ENCODE data around the gene CTPS1. TPM values are rescaled to one million over a fixed set of nuclear protein-coding genes. Genes with fewer than 3 reads are reported as not detected.

CTPS1 gene
- total RNA-seq, 1 experiment from 2014 or later = 69.9 TPM

GRCh38 chr1:41020109-41020576 is 40.6 kb downstream of the CTPS1 start:
- peaks cover 60% of the 10 kb centered on the region for H3K36me3 Mint-ChIP-seq (ENCODE audit: insufficient read depth, unreplicated experiment)
- ChIA-PET CTCF (interaction anchor here (0.6 to 0.7 kb wide), 2 partner anchors 16 to 19 kb away, joined by 4 to 5 read pairs; no protein-coding TSS in a partner anchor), POLR2A (interaction anchor here (1.0 to 1.6 kb wide), 3 partner anchors 16 to 90 kb away, joined by 3 to 4 read pairs (median 3); no protein-coding TSS in a partner anchor)
- H3K4me3 Mint-ChIP-seq (ENCODE audit: unreplicated experiment) = no peak overlapping the region
- intact Hi-C loops (cut with micrococcal nuclease) = loop anchor here (5.0 kb wide), 2 partner anchors 102 to 222 kb away; partner anchors contain the start of gene SCMH1
- H3K27me3 Mint-ChIP-seq (ENCODE audit: insufficient read depth, unreplicated experiment) = no peaks in the 10 kb centered on the region
- DNase-seq (ENCODE audit: unreplicated experiment) = no peak
- peaks cover 7% of the 10 kb centered on the region for H3K4me1 Mint-ChIP-seq (ENCODE audit: insufficient read depth, unreplicated experiment)
- TF ChIP-seq, protein P1, sequence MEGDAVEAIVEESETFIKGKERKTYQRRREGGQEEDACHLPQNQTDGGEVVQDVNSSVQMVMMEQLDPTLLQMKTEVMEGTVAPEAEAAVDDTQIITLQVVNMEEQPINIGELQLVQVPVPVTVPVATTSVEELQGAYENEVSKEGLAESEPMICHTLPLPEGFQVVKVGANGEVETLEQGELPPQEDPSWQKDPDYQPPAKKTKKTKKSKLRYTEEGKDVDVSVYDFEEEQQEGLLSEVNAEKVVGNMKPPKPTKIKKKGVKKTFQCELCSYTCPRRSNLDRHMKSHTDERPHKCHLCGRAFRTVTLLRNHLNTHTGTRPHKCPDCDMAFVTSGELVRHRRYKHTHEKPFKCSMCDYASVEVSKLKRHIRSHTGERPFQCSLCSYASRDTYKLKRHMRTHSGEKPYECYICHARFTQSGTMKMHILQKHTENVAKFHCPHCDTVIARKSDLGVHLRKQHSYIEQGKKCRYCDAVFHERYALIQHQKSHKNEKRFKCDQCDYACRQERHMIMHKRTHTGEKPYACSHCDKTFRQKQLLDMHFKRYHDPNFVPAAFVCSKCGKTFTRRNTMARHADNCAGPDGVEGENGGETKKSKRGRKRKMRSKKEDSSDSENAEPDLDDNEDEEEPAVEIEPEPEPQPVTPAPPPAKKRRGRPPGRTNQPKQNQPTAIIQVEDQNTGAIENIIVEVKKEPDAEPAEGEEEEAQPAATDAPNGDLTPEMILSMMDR (IDR thresholded peaks at IDR 0.05; ENCODE audit: unreplicated experiment) = no peak
- BruUV-seq (replicated peaks) = no TSS peak
- H3K9me3 Mint-ChIP-seq (ENCODE audit: unreplicated experiment) = no peaks in the 10 kb centered on the region
- H3K27ac Mint-ChIP-seq (ENCODE audit: low read depth, unreplicated experiment) = peak overlapping the region; percentile 51

GRCh38 chr1:41020654-41021053 is 41.2 kb downstream of the CTPS1 start:
- ChIA-PET POLR2A (interaction anchor here (1.6 kb wide), 2 partner anchors 11 to 17 kb away, joined by 4 read pairs; no protein-coding TSS in a partner anchor), CTCF (interaction anchor here (0.6 kb wide), 1 partner anchor 19 kb away, joined by 4 read pairs; no protein-coding TSS in a partner anchor)
- BruUV-seq (replicated peaks) = no TSS peak
- Mint-ChIP-seq H3K4me1 (ENCODE audit: insufficient read depth, unreplicated experiment) (peaks cover 7% of the 10 kb centered on the region), H3K36me3 (ENCODE audit: insufficient read depth, unreplicated experiment) (peaks cover 58% of the 10 kb centered on the region), H3K4me3 (ENCODE audit: unreplicated experiment) (no peak overlapping the region), H3K9me3 (ENCODE audit: unreplicated experiment) (no peaks in the 10 kb centered on the region), H3K27ac (ENCODE audit: low read depth, unreplicated experiment) (peak overlapping the region; percentile 51), H3K27me3 (ENCODE audit: insufficient read depth, unreplicated experiment) (no peaks in the 10 kb centered on the region)
- peak; percentile 34 for DNase-seq (ENCODE audit: unreplicated experiment)
- TF ChIP-seq, protein P1 (IDR thresholded peaks at IDR 0.05; ENCODE audit: unreplicated experiment) = no peak
- intact Hi-C loops (cut with micrococcal nuclease) = loop anchor here (5.0 kb wide), 2 partner anchors 102 to 222 kb away; partner anchors contain the start of gene SCMH1

GRCh38 chr1:41021526-41022308 is 42.2 kb downstream of the CTPS1 start, which contains the start of gene SLFNL1:
TSS of gene SLFNL1 (minus strand) at chr1:41021725. CDS start at chr1:41020660, 1,065 bp downstream.
- intact Hi-C loops (cut with micrococcal nuclease) = loop anchor here (5.0 kb wide), 2 partner anchors 101 to 221 kb away; partner anchors contain the start of gene SCMH1

More at GRCh38 chr1:41021526-41022308, 42.2 kb downstream of the CTPS1 start, which contains the start of gene SLFNL1:
- peak within 1 kb of the TSS; percentile 51 for H3K27ac Mint-ChIP-seq (ENCODE audit: low read depth, unreplicated experiment)
- TF ChIP-seq, protein P1 (IDR thresholded peaks at IDR 0.05; ENCODE audit: unreplicated experiment) = no peak
- peak; percentile 26 for DNase-seq (ENCODE audit: unreplicated experiment)
- H3K36me3 Mint-ChIP-seq (ENCODE audit: insufficient read depth, unreplicated experiment) = peaks cover 61% of the 10 kb centered on the region
- H3K4me1 Mint-ChIP-seq (ENCODE audit: insufficient read depth, unreplicated experiment) = peaks cover 7% of the 10 kb centered on the region
- BruUV-seq (replicated peaks) = no TSS peak
- no peak within 1 kb of the TSS for H3K4me3 Mint-ChIP-seq (ENCODE audit: unreplicated experiment)
- H3K9me3 Mint-ChIP-seq (ENCODE audit: unreplicated experiment) = no peaks in the 10 kb centered on the region
- ChIA-PET POLR2A (interaction anchor here (0.9 to 1.6 kb wide), 5 partner anchors 10 to 219 kb away, joined by 3 to 5 read pairs (median 4); no protein-coding TSS in a partner anchor), CTCF (interaction anchor here (0.5 to 3.9 kb wide), 4 partner anchors 15 to 162 kb away, joined by 3 to 13 read pairs (median 4); no protein-coding TSS in a partner anchor)
- H3K27me3 Mint-ChIP-seq (ENCODE audit: insufficient read depth, unreplicated experiment) = no peaks in the 10 kb centered on the region
